Measurements from ENCODE around the gene RAET1L.

DNA sequence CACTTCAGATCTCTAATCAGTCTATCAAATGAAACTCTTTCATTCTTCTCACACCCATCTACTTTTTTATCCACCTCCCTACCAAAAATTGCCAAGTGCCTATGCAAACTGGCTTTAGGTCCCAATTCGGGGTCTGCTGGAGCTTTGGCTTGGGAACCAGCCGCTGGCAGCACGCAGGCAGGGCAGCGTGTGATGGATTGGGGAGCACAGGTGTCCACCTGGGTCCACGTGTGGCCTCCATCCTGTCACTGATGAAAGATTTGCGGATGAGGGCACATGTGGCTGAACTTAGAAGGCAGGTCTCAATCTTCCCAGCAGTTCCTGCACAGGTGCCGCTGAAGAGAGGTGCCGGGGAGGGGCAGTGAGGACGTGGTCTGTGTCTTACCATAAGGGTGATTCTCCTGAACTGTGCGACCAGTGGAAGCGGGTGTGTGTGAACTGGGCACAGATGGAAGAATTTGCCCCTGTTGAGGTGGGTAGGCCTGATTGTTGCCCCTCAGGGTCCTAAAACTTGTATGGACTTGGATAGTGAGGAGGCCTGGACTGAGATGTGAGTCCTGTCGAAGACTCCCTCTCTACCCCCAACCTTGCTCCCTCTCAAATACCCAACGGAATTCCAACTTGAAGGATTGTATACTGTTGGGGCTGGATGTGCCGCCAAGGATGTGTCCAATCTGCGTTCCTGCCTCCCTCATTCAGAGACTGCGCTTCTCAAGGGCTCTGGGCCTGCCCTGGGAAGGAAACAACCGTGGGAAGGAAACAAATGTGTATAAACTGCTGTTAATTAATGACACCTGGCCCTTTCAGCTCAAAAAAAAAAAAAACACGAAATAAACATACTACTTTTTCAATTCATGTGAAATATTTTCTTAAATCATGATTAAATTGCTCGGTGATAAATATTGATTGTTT, 18.4 kb upstream of the RAET1L start:
- TF ChIP-seq POLR2AphosphoS5 (IDR thresholded peaks at IDR 0.05; ENCODE audit: borderline replicate concordance, low read depth, low read length) (no peak), EZH2 (IDR thresholded peaks at IDR 0.05) (no peak), FOXP2 (optimal IDR thresholded peaks at IDR 0.05; ENCODE audit: control extremely low read depth, extremely low read length, insufficient read depth) (no peak)

Data from SK-N-MC (cell line).